COR-L47 (cell line): ENCODE results near the gene GALNTL6.

ENCODE experiments used
- DNase-seq: peaks from one replicate; lab custom pipeline; 2025; lab: John Stamatoyannopoulos, UW

The GALNTL6 gene

DNA sequence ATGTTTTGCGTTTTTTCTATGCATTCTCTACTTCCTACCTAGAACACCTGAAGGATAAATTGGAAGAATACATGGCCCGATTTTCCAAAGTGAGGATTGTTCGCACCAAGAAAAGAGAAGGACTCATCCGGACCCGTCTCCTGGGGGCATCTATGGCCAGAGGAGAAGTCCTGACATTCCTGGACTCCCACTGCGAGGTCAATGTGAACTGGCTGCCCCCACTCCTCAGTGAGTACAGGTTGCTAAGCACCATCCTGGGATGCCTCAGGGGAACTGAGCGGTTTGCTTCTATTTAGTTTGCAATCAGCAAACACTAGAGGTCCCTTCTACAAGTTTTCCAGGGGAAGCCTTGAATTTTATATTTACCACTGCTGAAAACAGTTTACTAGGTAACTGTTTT is 996.1 kb downstream of the GALNTL6 start:
- no peak for DNase-seq

DNA sequence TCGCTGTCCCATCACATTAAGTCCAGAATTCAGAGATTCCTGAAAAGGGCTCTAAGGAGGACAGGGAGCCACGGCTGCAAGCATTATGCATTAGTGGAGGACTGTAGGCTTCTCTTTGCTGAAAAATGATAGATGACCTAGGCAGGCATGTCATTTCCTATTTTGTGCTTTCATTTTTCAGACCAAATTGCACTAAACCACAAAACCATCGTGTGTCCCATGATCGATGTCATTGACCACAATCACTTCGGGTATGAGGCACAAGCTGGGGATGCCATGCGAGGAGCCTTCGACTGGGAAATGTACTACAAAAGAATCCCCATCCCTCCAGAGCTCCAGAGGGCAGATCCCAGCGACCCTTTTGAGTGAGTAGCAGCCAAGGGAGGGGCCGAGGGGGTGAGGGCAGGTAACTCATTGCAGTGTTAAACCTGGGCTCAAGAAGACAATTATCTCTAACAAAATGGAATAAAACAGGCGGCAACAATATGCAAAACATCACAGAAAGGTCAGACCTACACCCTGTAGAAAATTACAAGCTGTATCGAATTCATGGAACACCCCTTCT is 1000.2 kb downstream of the GALNTL6 start:
- DNase-seq: no peak

DNA sequence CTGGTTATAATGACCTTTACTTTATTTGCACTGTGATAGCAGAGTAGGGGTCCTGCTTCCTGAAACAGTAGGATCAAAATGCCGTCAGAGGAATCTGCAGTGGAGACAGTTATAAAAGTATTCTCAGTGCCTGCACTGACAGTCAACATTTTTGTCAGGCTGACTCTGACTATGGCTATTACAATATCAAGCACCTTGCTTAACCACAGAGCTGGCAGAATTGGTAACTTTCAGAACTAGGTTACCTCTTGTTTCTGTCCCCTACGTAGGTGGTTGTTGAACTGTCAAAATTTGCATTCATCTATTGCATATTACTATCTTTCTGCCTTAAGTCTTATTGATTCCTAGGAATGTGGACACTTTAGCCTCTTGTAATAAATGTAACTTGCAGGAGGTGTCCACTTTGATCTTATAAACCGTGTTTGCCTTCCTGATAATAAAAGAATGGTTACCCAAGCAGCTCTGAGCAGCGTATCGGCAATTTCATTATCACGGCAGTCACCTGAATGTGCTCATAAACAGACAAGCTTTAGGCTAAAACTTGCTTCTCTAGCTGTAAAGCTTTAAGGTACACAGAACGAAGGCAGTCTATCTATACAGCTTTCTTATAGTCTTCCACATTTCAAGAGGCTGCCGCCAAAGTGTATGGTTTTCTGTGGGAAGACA is 1002.4 kb downstream of the GALNTL6 start:
- no peak for DNase-seq

DNA sequence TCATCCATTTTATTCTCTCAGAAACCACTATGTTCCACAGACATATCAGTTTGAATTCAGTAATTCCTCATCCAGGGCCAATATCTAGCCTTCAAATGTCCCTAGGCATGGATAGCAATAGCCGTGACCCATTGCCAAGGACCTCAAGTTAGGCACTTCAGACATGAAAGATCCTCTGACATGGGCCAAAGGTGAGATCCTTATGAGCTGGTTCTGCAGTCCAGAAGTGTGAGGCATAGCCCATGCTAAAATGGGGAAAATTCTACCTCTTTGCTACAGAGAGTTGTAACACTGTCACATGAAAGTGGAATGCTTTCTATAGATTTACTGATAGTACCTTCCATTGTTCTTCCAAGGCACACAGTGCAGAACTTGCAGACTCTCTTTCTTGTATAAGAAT is 1005.7 kb downstream of the GALNTL6 start:
- DNase-seq: no peak

DNA sequence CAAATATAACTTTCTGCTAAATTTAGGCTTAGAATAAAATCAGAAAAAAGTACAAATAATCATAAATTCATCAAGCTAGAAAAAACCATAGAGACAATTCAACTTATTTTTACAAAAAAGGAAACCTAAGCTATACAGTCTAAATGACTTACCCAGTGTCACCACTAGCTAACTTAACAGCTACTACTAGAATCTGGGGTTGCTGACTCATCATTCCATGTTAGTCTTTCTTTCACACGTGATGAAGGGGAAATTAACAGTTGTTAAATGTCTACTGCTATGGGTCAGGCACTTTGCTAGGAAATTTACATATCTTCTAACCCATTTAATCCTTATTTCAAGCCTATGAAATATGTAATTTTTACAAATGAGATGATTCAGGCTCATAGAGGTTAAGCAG is 1006.1 kb downstream of the GALNTL6 start:
- no peak for DNase-seq

DNA sequence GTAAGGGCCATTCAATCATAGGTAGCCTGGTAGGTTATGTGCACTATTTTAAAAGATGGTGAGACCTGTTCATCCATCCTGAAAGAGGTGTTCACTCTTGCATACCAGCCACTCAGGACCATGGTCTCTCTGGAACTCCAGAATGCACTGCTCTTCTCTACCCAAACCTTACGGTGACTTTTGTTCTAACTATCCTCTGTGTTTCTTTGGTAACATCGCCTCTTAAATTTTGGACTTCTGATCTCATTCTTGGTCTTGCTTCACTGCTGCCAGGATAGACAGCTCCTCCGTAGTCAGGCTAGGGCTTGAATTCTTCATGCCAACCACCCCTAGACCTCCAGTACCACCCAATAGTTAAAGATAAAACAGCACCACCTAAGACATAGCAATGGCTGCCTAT is 1009.1 kb downstream of the GALNTL6 start:
- no peak for DNase-seq

DNA sequence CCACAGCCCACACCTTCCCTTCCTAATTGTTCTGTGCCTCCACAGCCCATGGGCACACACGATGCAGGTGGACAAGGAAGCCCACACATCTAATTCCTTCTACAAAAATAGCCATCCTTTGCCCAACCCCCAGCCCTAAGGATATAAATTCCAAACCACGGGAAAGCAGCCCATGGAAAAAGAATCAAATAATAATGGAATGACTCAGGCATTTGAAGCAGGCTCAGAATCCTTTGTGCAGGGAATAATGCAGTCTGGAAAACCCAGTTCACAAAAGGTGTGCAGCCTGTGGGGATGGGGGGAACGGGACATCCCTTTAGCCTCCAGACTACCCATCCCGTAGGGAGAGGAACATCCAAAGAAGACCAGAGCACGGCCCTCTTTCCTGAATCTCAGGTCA is 1013.1 kb downstream of the GALNTL6 start:
- DNase-seq: no peak

DNA sequence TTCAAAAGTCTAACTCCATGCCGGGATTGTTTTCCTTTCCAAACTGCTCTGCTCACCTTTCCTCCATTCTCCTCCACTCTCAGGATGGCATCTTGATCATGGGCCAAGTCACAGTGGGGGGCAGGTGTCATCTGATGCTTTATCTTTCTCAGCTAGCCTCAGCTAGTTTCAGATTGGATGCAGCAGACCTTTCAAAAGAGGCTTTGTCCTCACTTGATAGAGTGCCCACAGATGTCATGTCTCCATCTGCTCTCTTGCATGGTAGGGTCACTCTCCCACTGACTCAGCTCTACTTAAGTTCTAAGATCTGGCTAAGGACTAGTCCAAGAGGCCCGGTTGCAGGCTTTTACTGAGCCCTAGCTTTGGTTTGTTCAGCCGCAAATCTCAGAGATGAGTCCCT is 1013.7 kb downstream of the GALNTL6 start:
- DNase-seq: peak; percentile 25

DNA sequence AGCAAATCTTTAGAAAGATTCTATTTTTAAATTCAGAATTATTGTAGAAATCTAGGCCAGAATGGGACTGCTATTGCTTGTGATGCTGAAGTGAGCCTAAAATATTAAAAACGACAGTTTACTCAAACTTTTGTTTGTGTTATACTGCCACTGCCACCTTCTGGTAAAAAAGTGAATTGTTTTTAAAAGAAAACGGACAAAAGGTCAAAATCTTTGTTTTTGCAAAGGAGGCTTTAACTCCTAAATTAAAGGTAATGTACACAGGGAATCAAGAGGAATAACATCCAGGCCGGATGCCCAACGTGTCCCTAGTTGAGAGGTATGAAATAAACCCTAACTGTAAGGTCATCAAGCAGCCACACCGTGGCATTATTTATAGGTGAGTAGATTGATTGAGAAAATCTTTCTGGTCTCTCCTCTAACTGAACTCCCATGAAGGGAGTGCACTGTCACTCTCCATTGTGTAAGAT is 1017.1 kb downstream of the GALNTL6 start:
- peak; percentile 36 for DNase-seq

DNA sequence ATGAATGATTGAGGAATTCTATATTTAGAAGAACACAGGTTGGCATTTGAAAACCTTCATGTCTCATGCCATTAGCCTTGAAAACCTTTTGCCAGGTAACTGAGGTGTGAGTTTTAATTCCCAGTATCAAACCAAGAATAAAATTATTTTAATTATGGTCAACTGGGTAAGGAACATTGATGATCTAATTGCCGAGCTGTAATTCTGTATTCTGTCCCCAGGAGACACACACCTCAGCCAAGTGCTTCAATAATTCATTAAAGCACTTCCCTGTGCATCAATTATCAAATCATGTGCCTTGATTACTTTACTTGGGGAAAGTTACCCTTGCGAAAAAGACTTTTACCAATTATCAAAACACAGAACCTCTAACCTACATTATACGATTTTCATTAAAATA is 1023.5 kb downstream of the GALNTL6 start:
- DNase-seq: no peak

DNA sequence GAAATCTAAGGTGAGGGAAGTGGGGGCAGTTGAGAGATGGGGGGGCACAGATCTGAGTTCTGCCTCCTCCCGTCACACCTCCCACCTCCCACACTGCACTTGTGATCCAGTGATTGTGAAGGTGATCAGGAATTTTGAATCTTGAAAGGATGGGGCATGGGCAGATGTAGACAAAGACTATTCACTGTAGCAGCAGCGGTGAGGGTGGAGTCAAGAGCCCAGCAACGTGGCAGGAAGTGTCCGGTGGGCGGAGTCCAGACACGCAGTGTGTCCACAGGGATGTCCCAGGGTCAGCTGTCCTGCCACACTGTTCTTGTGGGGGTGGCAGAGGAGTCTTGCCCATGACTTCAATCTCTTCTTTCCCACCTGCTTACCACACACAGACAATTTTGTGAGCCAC is 1024.9 kb downstream of the GALNTL6 start:
- no peak for DNase-seq

DNA sequence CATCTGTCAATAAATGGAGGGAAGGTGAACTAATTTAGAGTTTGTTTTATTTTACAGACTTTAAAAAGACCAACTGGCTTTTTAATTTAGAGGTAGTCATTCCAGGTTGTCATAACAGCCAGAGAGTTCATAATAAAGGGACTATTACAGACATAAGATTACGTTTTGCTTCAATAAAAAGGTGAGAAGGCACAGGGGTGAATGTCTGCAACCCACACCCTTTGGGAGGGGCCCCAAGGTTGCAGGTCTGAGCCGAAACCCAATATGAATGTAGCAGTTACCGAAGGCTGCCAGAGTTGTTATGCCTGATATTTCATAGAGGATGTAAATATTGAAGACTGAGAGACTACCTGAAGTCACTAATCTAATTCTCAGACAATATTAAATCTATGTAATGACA is 1025.7 kb downstream of the GALNTL6 start:
- no peak for DNase-seq

DNA sequence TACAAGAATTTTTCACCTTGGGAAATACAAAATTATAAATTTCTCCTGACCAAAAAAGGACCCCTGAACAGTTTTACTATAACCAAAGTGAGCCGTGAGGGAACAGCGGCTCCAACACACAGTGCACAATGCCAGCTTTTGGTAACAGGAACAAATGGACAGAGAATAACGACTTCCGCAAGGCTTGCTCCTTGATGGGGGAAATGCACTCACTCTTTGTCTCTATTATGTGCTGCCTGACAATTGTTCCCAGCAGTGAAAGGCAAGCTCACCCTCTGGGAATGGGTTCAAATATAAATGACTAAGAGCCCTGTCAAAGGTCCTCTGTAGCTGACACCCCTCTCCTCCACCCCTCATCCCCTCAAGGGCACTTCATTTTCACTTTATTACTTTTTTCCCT is 1029.6 kb downstream of the GALNTL6 start:
- no peak for DNase-seq

DNA sequence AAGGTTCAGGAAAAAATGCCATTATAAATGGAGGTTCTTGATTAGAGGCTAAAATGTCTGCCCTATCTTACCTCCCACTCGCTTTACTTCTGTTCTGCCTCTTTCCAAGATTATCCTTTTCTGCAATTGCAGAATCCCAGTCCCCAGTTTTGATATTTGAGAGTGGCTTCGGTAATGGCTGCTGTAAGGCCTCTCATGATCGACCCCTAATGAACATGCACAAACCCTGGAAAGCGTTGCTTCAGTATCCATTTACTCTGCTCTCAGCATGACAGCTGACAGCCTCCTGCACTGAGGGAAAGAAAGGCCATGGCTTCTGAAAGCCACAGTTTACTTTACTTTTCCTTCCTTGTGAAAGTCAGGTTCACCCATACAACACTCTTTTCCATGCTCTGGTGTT is 1030.0 kb downstream of the GALNTL6 start:
- DNase-seq: no peak

DNA sequence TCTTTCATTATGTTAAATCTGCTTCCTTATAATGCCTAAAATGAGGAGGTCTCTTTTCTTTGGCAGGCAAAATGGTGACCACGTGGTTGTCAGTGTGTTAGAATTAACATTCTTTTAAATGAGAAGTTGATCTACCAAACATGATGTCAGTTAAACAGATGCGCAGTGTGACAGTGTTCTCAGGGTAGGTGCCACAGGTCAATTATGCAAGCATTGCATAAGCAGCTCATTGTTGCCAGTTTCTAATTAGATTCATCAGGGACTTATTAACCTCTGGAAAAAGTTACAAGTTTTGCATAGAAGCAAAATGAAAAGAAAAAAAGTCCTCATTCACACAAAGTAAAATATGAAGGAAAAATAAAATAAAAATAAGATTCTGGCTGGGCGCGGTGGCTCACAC is 1031.4 kb downstream of the GALNTL6 start:
- DNase-seq: no peak

DNA sequence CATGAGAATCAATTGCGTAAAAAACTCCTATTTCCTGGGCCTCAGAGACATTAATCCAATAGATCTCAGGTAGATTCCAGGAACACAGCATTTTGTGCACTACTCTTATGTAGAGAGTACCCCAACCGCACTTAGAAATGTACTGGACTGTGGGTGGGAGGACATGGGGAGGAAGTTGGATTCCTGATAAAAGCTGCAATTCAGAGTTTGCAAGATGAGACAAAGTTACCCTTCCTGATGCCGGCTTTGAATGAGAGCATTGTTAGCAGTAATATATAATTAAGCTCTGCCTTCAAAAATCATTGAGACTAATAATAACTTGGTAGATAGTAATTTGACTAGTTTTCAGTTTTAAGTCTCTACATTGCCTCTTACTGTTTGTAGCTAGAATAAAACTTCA is 1032.1 kb downstream of the GALNTL6 start:
- DNase-seq: no peak

DNA sequence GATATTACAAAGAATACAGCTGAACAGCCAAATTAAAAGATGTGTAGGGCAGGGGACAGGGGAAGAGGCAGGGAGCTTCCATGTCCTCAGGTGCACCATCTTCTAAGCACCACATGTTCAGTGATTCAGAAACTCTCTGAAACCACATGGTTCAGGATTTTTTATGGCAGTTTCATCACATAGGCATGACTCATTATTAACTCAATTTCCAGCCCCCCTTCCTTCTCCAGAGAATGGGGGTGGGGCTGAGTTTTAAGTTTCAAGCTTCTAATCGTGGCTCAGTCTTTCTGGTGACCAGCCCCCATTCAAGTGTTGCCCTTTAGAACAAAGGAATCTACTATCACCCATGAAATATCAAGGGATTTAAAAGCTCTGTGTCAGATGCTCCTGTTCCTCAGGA is 1037.6 kb downstream of the GALNTL6 start:
- DNase-seq: no peak

DNA sequence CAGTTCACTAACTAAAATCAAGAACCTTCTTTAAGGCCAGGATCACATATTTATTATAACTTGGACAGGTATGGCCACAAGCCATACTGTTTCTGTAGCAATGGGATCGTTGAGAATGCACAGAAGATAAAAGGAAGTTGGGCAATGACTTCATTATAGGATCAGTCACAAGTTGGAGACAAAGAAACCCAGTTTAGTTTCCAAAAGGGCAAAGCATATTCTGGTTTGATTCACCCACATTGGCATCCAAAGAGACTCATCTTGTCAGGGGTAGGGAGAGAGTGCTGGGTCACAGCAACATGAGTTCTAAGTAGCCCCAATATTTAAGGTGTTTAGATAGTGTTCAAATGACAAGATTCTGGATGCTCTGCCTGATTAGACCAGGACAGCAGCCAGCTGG is 1038.3 kb downstream of the GALNTL6 start:
- no peak for DNase-seq

DNA sequence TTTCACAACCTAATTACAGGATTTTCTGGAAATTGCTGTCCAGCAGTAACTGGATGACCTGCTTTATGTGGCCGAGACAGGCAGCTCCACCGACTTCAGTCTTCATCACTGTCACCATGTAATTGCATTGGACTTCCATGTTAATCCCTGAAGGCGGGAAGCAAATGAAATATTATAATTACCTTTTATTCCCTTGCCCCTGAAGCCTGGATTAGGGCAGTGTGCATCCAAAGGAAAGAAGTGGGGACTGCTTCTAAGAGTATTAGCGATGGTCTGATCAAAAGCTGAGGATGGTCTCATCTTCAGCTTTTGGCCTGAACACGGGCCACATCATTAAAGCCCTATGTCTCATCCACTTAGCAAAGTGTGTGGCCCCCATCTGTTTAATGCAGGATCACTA is 1043.8 kb downstream of the GALNTL6 start:
- no peak for DNase-seq

DNA sequence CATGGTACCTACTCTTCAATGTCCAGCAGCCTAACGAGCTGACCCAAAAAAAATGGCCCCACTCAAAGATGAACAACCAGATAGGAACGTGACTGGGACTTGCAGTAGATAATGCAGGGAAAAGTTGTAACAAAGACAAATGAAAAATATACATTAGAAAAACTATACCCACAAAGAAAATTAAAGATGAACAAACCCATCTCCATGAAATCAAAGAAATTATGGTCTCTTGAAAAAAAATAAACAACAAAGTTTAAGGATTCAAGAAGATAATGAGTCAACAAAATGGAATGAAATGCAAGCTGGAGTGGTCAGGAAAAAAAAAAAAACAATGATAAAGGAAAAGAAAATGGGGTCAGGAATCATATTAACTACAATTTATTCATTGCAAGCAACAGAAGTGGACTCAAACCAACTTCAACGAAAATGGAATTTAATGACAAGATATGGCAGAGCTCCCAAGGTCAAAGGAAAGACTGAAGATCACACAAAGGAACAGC is 1045.6 kb downstream of the GALNTL6 start:
- DNase-seq: no peak

DNA sequence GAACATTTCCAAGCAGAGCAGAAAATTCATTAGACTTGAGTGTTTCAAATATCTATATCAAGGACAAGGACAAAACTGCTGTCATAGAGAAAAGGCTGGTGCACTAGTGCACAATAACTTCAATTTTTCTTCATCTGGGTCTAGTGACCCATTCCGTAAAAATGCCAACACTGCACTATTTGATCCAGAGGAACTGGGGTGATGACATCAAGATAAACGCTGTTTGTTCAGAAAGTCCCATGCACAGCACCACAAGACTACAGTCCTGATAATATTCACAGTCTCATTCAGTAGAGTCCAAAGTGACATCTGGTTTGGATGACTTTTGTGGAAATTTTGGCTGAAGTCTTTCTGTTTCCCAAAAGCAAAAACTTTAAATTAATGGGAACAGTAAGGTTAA is 1051.9 kb downstream of the GALNTL6 start:
- no peak for DNase-seq

DNA sequence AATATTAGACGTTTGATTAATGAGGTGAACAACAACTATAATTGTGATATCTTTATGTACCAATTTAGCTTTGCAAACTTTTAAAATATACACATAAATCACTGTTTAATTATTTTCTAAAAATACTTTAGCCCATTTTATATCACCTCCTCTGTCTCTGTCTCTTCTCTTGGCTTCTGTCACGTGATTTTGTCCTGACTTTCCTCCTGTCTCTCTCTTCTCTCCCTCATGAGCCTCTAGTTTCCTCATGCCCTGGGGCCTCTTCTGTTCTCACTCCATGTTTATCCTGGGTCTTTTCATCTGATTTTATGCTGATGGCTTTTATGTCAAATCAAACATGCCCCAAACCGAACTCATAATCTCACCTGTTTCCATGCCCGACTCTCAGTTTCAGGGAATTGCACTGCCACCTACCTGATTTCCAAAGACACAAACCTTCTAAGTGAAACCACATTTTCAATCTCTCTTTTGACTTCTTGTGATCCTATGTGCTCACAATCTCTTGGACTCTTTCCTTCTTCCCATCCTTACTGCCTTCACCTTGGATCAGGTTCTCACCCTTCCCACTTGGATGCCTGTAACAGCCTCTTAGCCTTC is 1052.4 kb downstream of the GALNTL6 start:
- DNase-seq: no peak

DNA sequence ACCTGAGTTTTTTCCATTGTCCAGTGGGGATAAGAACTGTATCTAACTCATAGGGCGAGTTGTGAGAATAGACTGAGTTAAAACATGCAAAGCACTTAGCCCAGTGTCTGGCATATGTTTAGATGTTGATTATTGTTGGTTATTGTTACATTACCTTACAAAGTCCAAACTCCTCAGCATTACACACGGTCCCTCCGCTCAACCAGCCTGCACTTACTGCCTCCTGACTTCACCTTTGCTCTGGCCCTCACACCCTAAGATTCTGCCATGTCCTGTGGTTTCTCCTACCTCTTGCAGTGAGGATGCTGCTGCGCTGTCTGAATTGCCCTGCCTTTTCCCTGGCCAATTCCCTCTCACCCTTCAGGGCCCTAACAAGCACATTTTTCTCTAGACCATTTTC is 1053.2 kb downstream of the GALNTL6 start:
- DNase-seq: no peak

DNA sequence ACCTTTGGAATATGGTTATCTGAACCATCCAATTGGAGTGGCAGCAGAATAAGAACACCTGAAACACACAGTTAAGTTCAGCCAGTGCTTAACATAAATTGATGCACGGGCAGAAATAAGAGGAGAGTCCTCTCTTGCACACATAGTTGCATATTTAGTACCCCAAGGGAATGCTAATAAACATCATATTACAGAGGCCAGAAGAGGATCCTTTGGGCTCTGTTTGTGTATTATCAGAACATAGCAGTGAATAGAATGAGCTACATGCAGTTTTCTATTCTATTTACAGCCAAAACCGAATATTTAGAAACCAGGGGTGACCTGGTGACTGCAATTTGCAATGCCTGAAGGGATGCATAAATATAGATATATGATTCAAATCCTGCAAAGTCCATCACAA is 1054.6 kb downstream of the GALNTL6 start:
- no peak for DNase-seq
